Keratinocyte (primary cell): ENCODE measurements around the gene ESRRB.

Experiments
- CTCF ChIP-seq, 3 experiments: IDR thresholded peaks in 1 of 3; conservative IDR thresholded peaks in 1 of 3; optimal IDR thresholded peaks in 1 of 3; 2 replicates in 2 of 3; 3 replicates in 1 of 3; pipeline versions ENCODE3 to v1.5.1; 2011; ENCODE audit warnings: low read length in 3 of 3, mild to moderate bottlenecking in 3 of 3, moderate library complexity in 2 of 3, control low read depth in 1 of 3, inconsistent platforms in 1 of 3; ENCODE audit not compliant: insufficient read depth in 2 of 3; ENCODE audit errors: extremely low read depth in 1 of 3
- EZH2 ChIP-seq: IDR thresholded peaks from one replicate; pipeline ENCODE4 v1.6.1; 2012; ENCODE audit warnings: inconsistent platforms, mild to moderate bottlenecking, low read length, moderate library complexity

- TF ChIP-seq CTCF (optimal IDR thresholded peaks at IDR 0.05 in 1 of 3, IDR thresholded peaks at IDR 0.05 in 1 of 3, conservative IDR thresholded peaks at IDR 0.05 in 1 of 3; ENCODE audit: extremely low read depth in 1 of 3, insufficient read depth in 2 of 3, low read length in 3 of 3) = no peak
- TF ChIP-seq EZH2 = no peak
These were observed 19.2 kb downstream of the ESRRB start for GRCh38 chr14:76395161-76395560.
